Progenitor cell of endocrine pancreas (in vitro differentiated cells): ENCODE results near the gene ARID1B. TPM values are rescaled to one million over a fixed set of nuclear protein-coding genes. Genes with fewer than 3 reads are reported as not detected.

Experiments
- DNase-seq: peaks from one replicate; pipeline ENCODE4 v3.0.0; 2021; ENCODE audit warnings: low spot score; ENCODE audit not compliant: unreplicated experiment
- H3K27ac Mint-ChIP-seq: 2 replicates; pipeline ENCODE4 v1.8.0; 2021; ENCODE audit warnings: mild to moderate bottlenecking, moderate library complexity, mixed read lengths
- H3K27me3 Mint-ChIP-seq: 2 replicates; pipeline ENCODE4 v1.8.0; 2021; ENCODE audit warnings: mixed read lengths
- H3K36me3 Mint-ChIP-seq: 2 replicates; pipeline ENCODE4 v1.8.0; 2022; ENCODE audit warnings: mixed read lengths; ENCODE audit not compliant: insufficient read depth
- H3K4me1 Mint-ChIP-seq: 2 replicates; pipeline ENCODE4 v1.8.0; 2021; ENCODE audit warnings: low read depth, mixed read lengths
- H3K4me3 Mint-ChIP-seq: 2 replicates; pipeline ENCODE4 v1.8.0; 2021; ENCODE audit warnings: low read depth, mild to moderate bottlenecking, moderate library complexity, mixed read lengths
- H3K9me3 Mint-ChIP-seq: 2 replicates; pipeline ENCODE4 v1.8.0; 2021; ENCODE audit warnings: low read depth, mixed read lengths
- total RNA-seq: library from RNA; stranded (reverse); gene quantifications from 2 replicates; pipeline ENCODE4 v1.2.1, GENCODE V29; 2021
- TF ChIP-seq, protein P1 (sequence below): fragments of 200-600 bp; sonication (generic); IDR thresholded peaks from one replicate; pipeline ENCODE4 v1.5.0; 2021; ENCODE audit warnings: antibody characterized with exemption, mild to moderate bottlenecking; ENCODE audit not compliant: unreplicated experiment

ARID1B gene
- total RNA-seq, 1 donor from 2014 or later = 152 TPM

GRCh38 chr6:156988276-156989158, 211.3 kb downstream of the ARID1B start:
- no peak overlapping the region for H3K4me3 Mint-ChIP-seq
- TF ChIP-seq, protein P1, sequence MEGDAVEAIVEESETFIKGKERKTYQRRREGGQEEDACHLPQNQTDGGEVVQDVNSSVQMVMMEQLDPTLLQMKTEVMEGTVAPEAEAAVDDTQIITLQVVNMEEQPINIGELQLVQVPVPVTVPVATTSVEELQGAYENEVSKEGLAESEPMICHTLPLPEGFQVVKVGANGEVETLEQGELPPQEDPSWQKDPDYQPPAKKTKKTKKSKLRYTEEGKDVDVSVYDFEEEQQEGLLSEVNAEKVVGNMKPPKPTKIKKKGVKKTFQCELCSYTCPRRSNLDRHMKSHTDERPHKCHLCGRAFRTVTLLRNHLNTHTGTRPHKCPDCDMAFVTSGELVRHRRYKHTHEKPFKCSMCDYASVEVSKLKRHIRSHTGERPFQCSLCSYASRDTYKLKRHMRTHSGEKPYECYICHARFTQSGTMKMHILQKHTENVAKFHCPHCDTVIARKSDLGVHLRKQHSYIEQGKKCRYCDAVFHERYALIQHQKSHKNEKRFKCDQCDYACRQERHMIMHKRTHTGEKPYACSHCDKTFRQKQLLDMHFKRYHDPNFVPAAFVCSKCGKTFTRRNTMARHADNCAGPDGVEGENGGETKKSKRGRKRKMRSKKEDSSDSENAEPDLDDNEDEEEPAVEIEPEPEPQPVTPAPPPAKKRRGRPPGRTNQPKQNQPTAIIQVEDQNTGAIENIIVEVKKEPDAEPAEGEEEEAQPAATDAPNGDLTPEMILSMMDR = no peak
- no peaks in the 10 kb centered on the region for H3K27me3 Mint-ChIP-seq
- no peaks in the 10 kb centered on the region for H3K36me3 Mint-ChIP-seq
- H3K4me1 Mint-ChIP-seq = peaks cover 49% of the 10 kb centered on the region
- DNase-seq = no peak
- peak overlapping the region; percentile 37 for H3K27ac Mint-ChIP-seq
- H3K9me3 Mint-ChIP-seq = no peaks in the 10 kb centered on the region

- no peaks in the 10 kb centered on the region for H3K27me3 Mint-ChIP-seq
- no peaks in the 10 kb centered on the region for H3K9me3 Mint-ChIP-seq
- DNase-seq = no peak
- H3K4me1 Mint-ChIP-seq = peaks cover 47% of the 10 kb centered on the region
- TF ChIP-seq, protein P1 = no peak
- no peaks in the 10 kb centered on the region for H3K36me3 Mint-ChIP-seq
- peak overlapping the region; percentile 37 for H3K27ac Mint-ChIP-seq
- H3K4me3 Mint-ChIP-seq = no peak overlapping the region
These were observed 212.1 kb downstream of the ARID1B start for GRCh38 chr6:156989159-156989806.

GRCh38 chr6:156992020-156992804, 215.0 kb downstream of the ARID1B start:
- Mint-ChIP-seq H3K4me1 (peaks cover 32% of the 10 kb centered on the region), H3K27ac (peak overlapping the region; percentile 84), H3K27me3 (no peaks in the 10 kb centered on the region), H3K9me3 (no peaks in the 10 kb centered on the region), H3K4me3 (no peak overlapping the region), H3K36me3 (no peaks in the 10 kb centered on the region)
- TF ChIP-seq, protein P1 = no peak
- no peak for DNase-seq

DNA sequence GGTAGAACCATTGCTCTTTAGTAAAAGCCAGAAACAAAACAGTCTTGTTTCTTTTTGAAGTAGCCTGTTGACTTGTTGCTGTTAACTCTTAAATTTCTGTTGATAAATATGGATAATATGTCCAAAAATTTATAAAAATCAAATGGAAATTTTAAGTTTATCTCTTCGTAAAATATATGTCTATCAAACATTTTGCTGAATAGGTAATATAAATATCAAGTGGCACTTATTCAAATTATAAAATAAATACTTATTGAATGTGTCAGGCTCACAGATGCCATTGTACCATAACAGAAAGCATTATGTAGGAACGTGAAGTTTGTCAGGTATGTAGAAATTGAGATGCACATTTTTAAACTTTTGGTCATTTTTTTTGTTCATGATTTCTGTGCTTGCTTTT, 216.5 kb downstream of the ARID1B start:
- TF ChIP-seq, protein P1 = no peak
- H3K4me3 Mint-ChIP-seq = no peak overlapping the region
- H3K36me3 Mint-ChIP-seq = peaks cover 1% of the 10 kb centered on the region
- H3K27ac Mint-ChIP-seq = no peak overlapping the region
- peaks cover 23% of the 10 kb centered on the region for H3K4me1 Mint-ChIP-seq
- no peak for DNase-seq
- no peaks in the 10 kb centered on the region for H3K27me3 Mint-ChIP-seq
- no peaks in the 10 kb centered on the region for H3K9me3 Mint-ChIP-seq
